GM12878 (cell line): ENCODE data around the gene LGALSL. TPM values are rescaled to one million over a fixed set of nuclear protein-coding genes. Genes with fewer than 3 reads are reported as not detected.

Source experiments
- ATAC-seq: fragments of 200-7000 bp; cut with Tn5 transposase; 3 replicates; pipeline ENCODE4 v1.9.1; 2020; ENCODE audit warnings: mild to moderate bottlenecking, moderate library complexity
- BruUV-seq: library from RNA; stranded (reverse); fragments of 400-500 nt; replicated peaks from 2 replicates; lab custom pipeline; 2021; lab: Mats Ljungman, UMichigan
- CTCF ChIA-PET: fragments of 300-600 bp; sonication (Branson Sonifier 250); formaldehyde crosslinking; extraction: SDS; loops from one replicate; lab custom pipeline; 2021; ENCODE audit warnings: inconsistent platforms; lab: Yijun Ruan, JAX
- POLR2A ChIA-PET: fragments of 350-600 bp; formaldehyde crosslinking; extraction: SDS; loops from one replicate; lab custom pipeline; 2021; ENCODE audit warnings: inconsistent platforms; lab: Charles Lee
- RAD21 ChIA-PET: fragments of 300-600 bp; sonication (Branson Sonifier 250); formaldehyde crosslinking; loops from one replicate; lab custom pipeline; 2023; ENCODE audit warnings: antibody characterized with exemption; ENCODE audit not compliant: unreplicated experiment; lab: Charles Lee
- SMC1A ChIA-PET: fragments of 300-600 bp; sonication (Branson Sonifier 250); formaldehyde crosslinking; loops from one replicate; lab custom pipeline; 2023; ENCODE audit not compliant: unreplicated experiment, uncharacterized antibody; lab: Charles Lee
- DNase-seq: peaks from one replicate; pipeline ENCODE4 v3.0.0-alpha.2; 2011; ENCODE audit warnings: low read depth, low spot score
- FAIRE-seq: peaks from 3 replicates; lab custom pipeline; 2011; peaks lifted over from hg19 to GRCh38; lab: Jason Lieb, UNC
- H2AFZ ChIP-seq: 2 replicates; pipeline ENCODE4 v1.6.0; 2011; ENCODE audit warnings: low read depth, low read length, control low read depth; ENCODE audit not compliant: control insufficient read depth
- H3K27ac ChIP-seq: 2 replicates; pipeline ENCODE4 v1.5.1; 2011; ENCODE audit warnings: control low read depth; ENCODE audit not compliant: control insufficient read depth, insufficient read depth
- H3K27me3 ChIP-seq, 2 experiments: replicated peaks in 1 of 2; 2 replicates each; pipeline versions ENCODE4 v1.6.0 to v1.6.1; 2011; ENCODE audit warnings: low read length in 1 of 2; ENCODE audit not compliant: control insufficient read depth in 2 of 2, insufficient read depth in 2 of 2
- H3K36me3 ChIP-seq, 2 experiments: 2 replicates each; pipeline ENCODE4 v1.5.1; 2011; ENCODE audit warnings: low read length in 1 of 2; ENCODE audit not compliant: control insufficient read depth in 2 of 2, insufficient read depth in 2 of 2
- H3K4me1 ChIP-seq: 2 replicates; pipeline ENCODE4 v1.6.1; 2011; ENCODE audit warnings: mild to moderate bottlenecking, low read length, moderate library complexity, mixed read lengths; ENCODE audit not compliant: control insufficient read depth, insufficient read depth
- H3K4me2 ChIP-seq: 2 replicates; pipeline ENCODE4 v1.6.0; 2011; ENCODE audit warnings: control low read depth; ENCODE audit not compliant: control insufficient read depth, insufficient read depth
- H3K4me3 ChIP-seq: fragments of 200-600 bp; sonication (generic); 2 replicates; pipeline ENCODE4 v1.5.1; 2016
- H3K79me2 ChIP-seq: 2 replicates; pipeline ENCODE4 v1.6.0; 2011; ENCODE audit warnings: low read length; ENCODE audit not compliant: control insufficient read depth, insufficient read depth
- H3K9ac ChIP-seq: 2 replicates; pipeline ENCODE4 v1.8.0; 2011; ENCODE audit warnings: low read length, control low read depth, mixed read lengths; ENCODE audit not compliant: control insufficient read depth, insufficient read depth
- H3K9me3 ChIP-seq: replicated peaks from 3 replicates; pipeline ENCODE4 v1.5.1; 2011; ENCODE audit warnings: mild to moderate bottlenecking, low read length; ENCODE audit not compliant: control insufficient read depth, insufficient read depth
- H4K20me1 ChIP-seq: 2 replicates; pipeline ENCODE4 v1.6.0; 2011; ENCODE audit not compliant: control insufficient read depth, insufficient read depth
- BACH1 ChIP-seq: fragments of 450-650 bp; IDR thresholded peaks from 2 replicates; pipeline ENCODE4 v1.6.1; 2017; ENCODE audit warnings: mild to moderate bottlenecking, borderline replicate concordance
- BHLHE40 ChIP-seq, 2 experiments: fragments of 450-650 bp in 1 of 2; IDR thresholded peaks; 2 replicates each; pipeline ENCODE4 v1.6.1; 2011 to 2017; ENCODE audit warnings: low read depth in 2 of 2, borderline replicate concordance in 1 of 2, improper control_type of control experiment in 1 of 2, low read length in 1 of 2, mild to moderate bottlenecking in 1 of 2
- EGR1 ChIP-seq, 2 experiments: IDR thresholded peaks; 1 replicate in 1 of 2; 2 replicates in 1 of 2; pipeline ENCODE4 v1.6.1; 2011 to 2012; ENCODE audit warnings: low read depth in 2 of 2, low read length in 2 of 2, borderline replicate concordance in 1 of 2, mild to moderate bottlenecking in 1 of 2, moderate library complexity in 1 of 2
- NBN ChIP-seq: fragments of 450-650 bp; IDR thresholded peaks from 2 replicates; pipeline ENCODE4 v1.6.1; 2016
- RBBP5 ChIP-seq: fragments of 200-600 bp; sonication (generic); conservative IDR thresholded peaks from 2 replicates; pipeline ENCODE4 v1.6.1; 2016
- WGBS: methylation state at CpG from one replicate; pipeline ENCODE4 v1.1.6; 2016; ENCODE audit warnings: low lambda C conversion rate; ENCODE audit not compliant: insufficient replicate concordance, insufficient coverage; ENCODE audit errors: missing lambda C conversion rate; 5-methylcytosine and 5-hydroxymethylcytosine counted together
- in situ Hi-C: fragments of 300-500 bp; cut with MboI; formaldehyde crosslinking; loops from 9 replicates; pipeline ENCODE4 v1.14.3; 2018; ENCODE audit warnings: mixed read lengths
- intact Hi-C: fragments of 100-400 bp; cut with micrococcal nuclease; formaldehyde crosslinking; loops from one replicate; pipeline ENCODE4 v1.14.2; 2022; ENCODE audit not compliant: unreplicated experiment
- polyA plus RNA-seq, 11 experiments: library from polyadenylated mRNA; depleted of rRNA in 4 of 11; unstranded in 6 of 11; stranded (reverse) in 5 of 11; fragments of >200 nt; fragmentation: Nextera tagmentation in 4 of 11; fragmentation: Illumina TruSeq in 1 of 11; extraction: Ambion mirVana in 4 of 11; extraction: Trizol in 1 of 11; gene quantifications; 1 replicate in 1 of 11; 2 replicates in 10 of 11; pipeline versions ENCODE4 v1.2.1 to v1.2.3, GENCODE V29; 2011 to 2016; ENCODE audit warnings: inconsistent platforms in 2 of 11, missing spikeins in 2 of 11, low read depth in 1 of 11
- total RNA-seq, 4 experiments: library from RNA; depleted of rRNA in 3 of 4; stranded (reverse); fragments of >200 nt in 3 of 4; fragmentation: Illumina TruSeq in 1 of 4; extraction: Trizol in 1 of 4; gene quantifications; 2 replicates each; pipeline versions ENCODE4 v1.2.1 to v1.2.3, GENCODE V29; 2013 to 2021
- TF ChIP-seq, protein P1 (sequence below): IDR thresholded peaks from 2 replicates; pipeline ENCODE4 v1.6.1; 2012; ENCODE audit warnings: mild to moderate bottlenecking, low read depth, low read length
- TF ChIP-seq, protein P2 (sequence below): fragments of 450-650 bp; IDR thresholded peaks from 2 replicates; pipeline ENCODE4 v1.6.1; 2017; ENCODE audit warnings: mild to moderate bottlenecking
- TF ChIP-seq, protein P3 (sequence below): IDR thresholded peaks from 2 replicates; pipeline ENCODE4 v1.6.1; 2011; ENCODE audit warnings: low read depth, low read length, improper control_type of control experiment, borderline replicate concordance

The LGALSL gene
- total and polyA plus RNA-seq, 10 of the 15 experiments (the other 5 are each of a cell fraction or from before 2014, with no cell fraction given), result 3.3 to 9.1 (median 4.9) TPM

DNA sequence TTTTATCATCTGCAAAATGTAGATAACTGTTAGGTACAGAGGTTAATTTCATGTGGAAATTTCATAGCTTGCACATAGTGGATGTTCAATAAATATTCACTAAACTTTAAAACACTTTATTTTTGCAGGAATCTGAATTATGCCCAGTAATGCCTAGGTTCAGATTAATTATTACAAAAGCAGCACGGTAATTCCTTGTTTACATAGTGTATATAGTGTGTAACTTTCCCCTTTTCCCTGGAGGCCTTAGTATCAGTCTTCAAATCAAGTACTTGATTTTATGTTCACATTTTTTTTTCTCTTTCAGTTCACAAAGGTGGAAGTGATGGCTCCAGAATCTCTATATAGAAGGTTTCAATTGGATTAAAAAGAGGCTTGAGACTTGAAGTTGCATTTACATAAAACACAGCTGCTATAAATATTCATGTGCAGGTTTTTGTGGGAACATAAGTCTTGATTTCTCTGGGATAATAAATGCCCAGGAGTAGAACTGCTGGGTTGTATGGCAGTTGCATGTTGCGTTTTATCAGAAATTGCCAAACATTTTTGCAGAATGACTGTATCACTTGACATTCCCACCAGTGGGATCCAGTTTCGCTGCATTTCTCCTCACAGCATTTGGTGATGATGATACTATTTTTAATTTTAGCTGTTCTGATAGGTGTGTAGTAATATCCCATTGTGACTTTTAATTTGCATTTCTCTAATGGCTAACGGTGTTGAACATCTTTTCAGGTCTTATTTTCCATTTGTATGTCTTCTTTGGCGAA, 27.6 kb upstream of the LGALSL start (continued):
- TF ChIP-seq, protein P1, sequence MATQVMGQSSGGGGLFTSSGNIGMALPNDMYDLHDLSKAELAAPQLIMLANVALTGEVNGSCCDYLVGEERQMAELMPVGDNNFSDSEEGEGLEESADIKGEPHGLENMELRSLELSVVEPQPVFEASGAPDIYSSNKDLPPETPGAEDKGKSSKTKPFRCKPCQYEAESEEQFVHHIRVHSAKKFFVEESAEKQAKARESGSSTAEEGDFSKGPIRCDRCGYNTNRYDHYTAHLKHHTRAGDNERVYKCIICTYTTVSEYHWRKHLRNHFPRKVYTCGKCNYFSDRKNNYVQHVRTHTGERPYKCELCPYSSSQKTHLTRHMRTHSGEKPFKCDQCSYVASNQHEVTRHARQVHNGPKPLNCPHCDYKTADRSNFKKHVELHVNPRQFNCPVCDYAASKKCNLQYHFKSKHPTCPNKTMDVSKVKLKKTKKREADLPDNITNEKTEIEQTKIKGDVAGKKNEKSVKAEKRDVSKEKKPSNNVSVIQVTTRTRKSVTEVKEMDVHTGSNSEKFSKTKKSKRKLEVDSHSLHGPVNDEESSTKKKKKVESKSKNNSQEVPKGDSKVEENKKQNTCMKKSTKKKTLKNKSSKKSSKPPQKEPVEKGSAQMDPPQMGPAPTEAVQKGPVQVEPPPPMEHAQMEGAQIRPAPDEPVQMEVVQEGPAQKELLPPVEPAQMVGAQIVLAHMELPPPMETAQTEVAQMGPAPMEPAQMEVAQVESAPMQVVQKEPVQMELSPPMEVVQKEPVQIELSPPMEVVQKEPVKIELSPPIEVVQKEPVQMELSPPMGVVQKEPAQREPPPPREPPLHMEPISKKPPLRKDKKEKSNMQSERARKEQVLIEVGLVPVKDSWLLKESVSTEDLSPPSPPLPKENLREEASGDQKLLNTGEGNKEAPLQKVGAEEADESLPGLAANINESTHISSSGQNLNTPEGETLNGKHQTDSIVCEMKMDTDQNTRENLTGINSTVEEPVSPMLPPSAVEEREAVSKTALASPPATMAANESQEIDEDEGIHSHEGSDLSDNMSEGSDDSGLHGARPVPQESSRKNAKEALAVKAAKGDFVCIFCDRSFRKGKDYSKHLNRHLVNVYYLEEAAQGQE, result no peak
- TF ChIP-seq NBN, result no peak
- TF ChIP-seq BACH1, result no peak
- no peak for TF ChIP-seq EGR1 (IDR thresholded peaks at IDR 0.05; ENCODE audit: borderline replicate concordance in 1 of 2, low read depth in 2 of 2, low read length in 2 of 2)

DNA sequence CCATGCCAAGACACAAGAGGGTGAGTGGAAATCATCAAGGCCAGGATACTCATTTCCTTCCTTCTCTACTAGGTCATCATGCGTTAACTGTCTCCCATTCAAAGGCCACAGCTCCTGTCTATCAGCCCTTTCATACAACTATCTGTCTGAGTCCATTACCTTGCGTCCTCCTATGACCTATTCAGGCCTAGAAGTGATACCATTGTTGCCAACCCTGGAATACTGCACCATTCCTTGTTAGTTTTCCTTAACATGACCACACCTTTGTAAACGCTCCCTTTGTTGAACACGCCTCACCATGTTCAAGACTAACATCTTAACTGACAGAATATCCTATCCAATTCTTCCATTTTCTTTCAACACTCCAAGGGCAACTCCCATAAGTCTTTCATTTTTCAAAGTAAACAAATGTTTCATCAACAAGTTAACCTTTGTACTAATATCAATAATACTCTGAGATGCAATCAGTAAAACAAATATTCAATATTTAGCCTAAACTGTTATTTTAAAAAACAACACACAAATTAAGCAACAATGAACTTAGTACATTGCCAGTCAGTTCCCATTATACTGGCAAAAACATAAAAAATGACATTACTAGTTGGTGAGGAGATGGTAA, 19.8 kb upstream of the LGALSL start:
- no peak overlapping the region for H3K4me3 ChIP-seq
- FAIRE-seq (no peak), DNase-seq (no peak), ATAC-seq (no peak)
- in situ Hi-C loops (no loop called here), intact Hi-C loops (no loop called here)
- ChIA-PET POLR2A (no interaction called here), RAD21 (no interaction called here), CTCF (no interaction called here), SMC1A (no interaction called here)
- H3K36me3 ChIP-seq, result no peaks in the 10 kb centered on the region
- TF ChIP-seq BHLHE40 (IDR thresholded peaks at IDR 0.05; ENCODE audit: borderline replicate concordance in 1 of 2, low read depth in 2 of 2, low read length in 1 of 2) (no peak), RBBP5 (no peak)
- TF ChIP-seq, protein P2, sequence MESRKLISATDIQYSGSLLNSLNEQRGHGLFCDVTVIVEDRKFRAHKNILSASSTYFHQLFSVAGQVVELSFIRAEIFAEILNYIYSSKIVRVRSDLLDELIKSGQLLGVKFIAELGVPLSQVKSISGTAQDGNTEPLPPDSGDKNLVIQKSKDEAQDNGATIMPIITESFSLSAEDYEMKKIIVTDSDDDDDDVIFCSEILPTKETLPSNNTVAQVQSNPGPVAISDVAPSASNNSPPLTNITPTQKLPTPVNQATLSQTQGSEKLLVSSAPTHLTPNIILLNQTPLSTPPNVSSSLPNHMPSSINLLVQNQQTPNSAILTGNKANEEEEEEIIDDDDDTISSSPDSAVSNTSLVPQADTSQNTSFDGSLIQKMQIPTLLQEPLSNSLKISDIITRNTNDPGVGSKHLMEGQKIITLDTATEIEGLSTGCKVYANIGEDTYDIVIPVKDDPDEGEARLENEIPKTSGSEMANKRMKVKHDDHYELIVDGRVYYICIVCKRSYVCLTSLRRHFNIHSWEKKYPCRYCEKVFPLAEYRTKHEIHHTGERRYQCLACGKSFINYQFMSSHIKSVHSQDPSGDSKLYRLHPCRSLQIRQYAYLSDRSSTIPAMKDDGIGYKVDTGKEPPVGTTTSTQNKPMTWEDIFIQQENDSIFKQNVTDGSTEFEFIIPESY, result no peak
- TF ChIP-seq, protein P3, sequence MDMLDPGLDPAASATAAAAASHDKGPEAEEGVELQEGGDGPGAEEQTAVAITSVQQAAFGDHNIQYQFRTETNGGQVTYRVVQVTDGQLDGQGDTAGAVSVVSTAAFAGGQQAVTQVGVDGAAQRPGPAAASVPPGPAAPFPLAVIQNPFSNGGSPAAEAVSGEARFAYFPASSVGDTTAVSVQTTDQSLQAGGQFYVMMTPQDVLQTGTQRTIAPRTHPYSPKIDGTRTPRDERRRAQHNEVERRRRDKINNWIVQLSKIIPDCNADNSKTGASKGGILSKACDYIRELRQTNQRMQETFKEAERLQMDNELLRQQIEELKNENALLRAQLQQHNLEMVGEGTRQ, result no peak
- no TSS peak for BruUV-seq
- H3K4me2 ChIP-seq, result no peak overlapping the region
- no peak overlapping the region for H3K9ac ChIP-seq
- no peaks in the 10 kb centered on the region for H3K4me1 ChIP-seq
- no peaks in the 10 kb centered on the region for H3K79me2 ChIP-seq
- H2AFZ ChIP-seq, result no peak overlapping the region
- H4K20me1 ChIP-seq, result no peaks in the 10 kb centered on the region
- no peaks in the 10 kb centered on the region; a peak in 1 of 4 replicates for H3K27me3 ChIP-seq
- 47% methylated on average over 4 of the region's 4 CpGs for WGBS
- no peak overlapping the region for H3K27ac ChIP-seq
- H3K9me3 ChIP-seq, result no peaks in the 10 kb centered on the region
